HCT116 (cell line): ENCODE results near the gene BEND6. TPM values are rescaled to one million over a fixed set of nuclear protein-coding genes. Genes with fewer than 3 reads are reported as not detected.
"Not testable (repeated sequence)": the region's sequence is repeated elsewhere in the genome, so short reads cannot be mapped to it uniquely, and the experiment has no call there.

ENCODE experiments used
- ATAC-seq: fragments of 200-7000 bp; cut with Tn5 transposase; 2 replicates; pipeline ENCODE4 v1.9.1; 2020; ENCODE audit warnings: mild to moderate bottlenecking, moderate library complexity
- BruUV-seq: library from RNA; stranded (reverse); fragments of 400-500 nt; replicated peaks from 2 replicates; lab custom pipeline; 2021; lab: Mats Ljungman, UMichigan
- CTCF ChIA-PET: fragments of 300-600 bp; sonication (Branson Sonifier 250); formaldehyde crosslinking; loops from one replicate; lab custom pipeline; 2021; ENCODE audit warnings: antibody characterized with exemption; lab: Charles Lee
- POLR2A ChIA-PET: fragments of 300-600, 350-600 bp; sonication (Branson Sonifier 250); formaldehyde crosslinking; loops from one replicate; lab custom pipeline; 2021; ENCODE audit warnings: antibody characterized with exemption; lab: Charles Lee
- RAD21 ChIA-PET, 2 experiments: fragments of 300-600 bp; sonication (Branson Sonifier 250); formaldehyde crosslinking; loops; one replicate each; lab custom pipeline; 2023; ENCODE audit warnings: low total read pairs in 2 of 2; ENCODE audit not compliant: uncharacterized antibody in 2 of 2, unreplicated experiment in 2 of 2, low non-redundant PET in 1 of 2; lab: Charles Lee
- DNase-seq: peaks from one replicate; pipeline ENCODE4 v3.0.0-alpha.2; 2010; ENCODE audit warnings: low read depth, low spot score
- H2AFZ ChIP-seq: fragments of 200-600 bp; shearing (Covaris generic), sonication (generic); 2 replicates; pipeline ENCODE4 v1.6.1; 2017; ENCODE audit warnings: low read depth, mixed run types, mixed read lengths, antibody characterized with exemption, low read length; ENCODE audit not compliant: poor library complexity, severe bottlenecking
- H3K27ac ChIP-seq: 2 replicates; pipeline ENCODE4 v1.5.1; 2012; ENCODE audit warnings: low read depth, low read length
- H3K27me3 ChIP-seq: fragments of 200-600 bp; sonication (generic); 2 replicates; pipeline ENCODE4 v1.6.1; 2016; ENCODE audit warnings: mixed run types, low read length, mixed read lengths; ENCODE audit not compliant: insufficient read depth
- H3K36me3 ChIP-seq, 2 experiments: fragments of 200-500 bp in 1 of 2; fragments of 200-600 bp in 1 of 2; sonication (Bioruptor generic) in 1 of 2; sonication (generic) in 1 of 2; 2 replicates each; pipeline versions ENCODE4 v1.5.1 to v1.6.1; 2014 to 2016; ENCODE audit warnings: low read length in 2 of 2, inconsistent platforms in 1 of 2, mixed read lengths in 1 of 2, mixed run types in 1 of 2; ENCODE audit not compliant: insufficient read depth in 2 of 2, control insufficient read depth in 1 of 2
- H3K4me1 ChIP-seq, 2 experiments: fragments of 200-600 bp in 1 of 2; sonication (generic) in 1 of 2; 2 replicates each; pipeline versions ENCODE4 v1.5.1 to v1.6.1; 2012 to 2017; ENCODE audit warnings: low read length in 2 of 2, inconsistent platforms in 1 of 2, mild to moderate bottlenecking in 1 of 2, mixed read lengths in 1 of 2, mixed run types in 1 of 2, moderate library complexity in 1 of 2; ENCODE audit not compliant: insufficient read depth in 2 of 2, control insufficient read depth in 1 of 2
- H3K4me2 ChIP-seq: fragments of 200-600 bp; sonication (generic); 2 replicates; pipeline ENCODE4 v1.6.1; 2017; ENCODE audit warnings: mixed run types, low read length, mixed read lengths
- H3K4me3 ChIP-seq, 2 experiments: fragments of 200-600 bp in 1 of 2; sonication (generic) in 1 of 2; replicated peaks in 1 of 2; 2 replicates each; pipeline ENCODE4 v1.5.1; 2011 to 2016; ENCODE audit warnings: low read length in 2 of 2, control low read depth in 1 of 2, low read depth in 1 of 2, mild to moderate bottlenecking in 1 of 2, mixed read lengths in 1 of 2, mixed run types in 1 of 2
- H3K79me2 ChIP-seq: fragments of 200-600 bp; sonication (generic); 2 replicates; pipeline ENCODE4 v1.6.1; 2017; ENCODE audit warnings: mild to moderate bottlenecking, mixed run types, low read length, moderate library complexity, mixed read lengths; ENCODE audit not compliant: insufficient read depth
- H3K9ac ChIP-seq: fragments of 200-600 bp; sonication (generic); 2 replicates; pipeline ENCODE4 v1.6.1; 2016; ENCODE audit warnings: low read length, mixed read lengths
- H3K9me2 ChIP-seq: fragments of 200-600 bp; sonication (generic), shearing (Covaris generic); 2 replicates; pipeline ENCODE4 v1.6.1; 2017; ENCODE audit warnings: mixed run types, mild to moderate bottlenecking, moderate library complexity; ENCODE audit not compliant: insufficient read depth
- H3K9me3 ChIP-seq, 2 experiments: fragments of 200-500 bp in 1 of 2; fragments of 200-600 bp in 1 of 2; sonication (Bioruptor generic) in 1 of 2; sonication (generic) in 1 of 2; 2 replicates each; pipeline ENCODE4 v1.6.1; 2014 to 2017; ENCODE audit warnings: low read length in 2 of 2, mixed read lengths in 2 of 2, inconsistent platforms in 1 of 2, low read depth in 1 of 2, mild to moderate bottlenecking in 1 of 2, mixed run types in 1 of 2, moderate library complexity in 1 of 2; ENCODE audit not compliant: control insufficient read depth in 1 of 2, insufficient read depth in 1 of 2
- H4K20me1 ChIP-seq: fragments of 200-600 bp; sonication (generic), shearing (Covaris generic); 2 replicates; pipeline ENCODE4 v1.6.1; 2017; ENCODE audit warnings: mixed run types, mild to moderate bottlenecking, moderate library complexity; ENCODE audit not compliant: insufficient read depth
- CBX3 ChIP-seq: IDR thresholded peaks from 2 replicates; pipeline ENCODE4 v1.6.1; 2012; ENCODE audit warnings: low read depth
- ELF1 ChIP-seq: IDR thresholded peaks from 2 replicates; pipeline ENCODE4 v1.6.1; 2012; ENCODE audit warnings: low read depth, borderline replicate concordance
- POLR2A ChIP-seq: IDR thresholded peaks from 2 replicates; pipeline ENCODE4 v1.7.0; 2011; ENCODE audit warnings: borderline replicate concordance; ENCODE audit not compliant: insufficient read depth, insufficient read length; ENCODE audit errors: extremely low read depth
- SRF ChIP-seq: IDR thresholded peaks from 2 replicates; pipeline ENCODE4 v1.6.1; 2012; ENCODE audit warnings: low read depth
- ZFX ChIP-seq: fragments of 450-650 bp; IDR thresholded peaks from 2 replicates; pipeline ENCODE4 v1.6.1; 2017
- intact Hi-C: fragments of 100-400 bp; cut with micrococcal nuclease; formaldehyde crosslinking; loops from 2 replicates; pipeline ENCODE4 v1.10.0; 2022
- total RNA-seq: library from RNA; stranded (reverse); gene quantifications from one replicate; pipeline ENCODE4 v1.2.1, GENCODE V29; 2021; ENCODE audit not compliant: unreplicated experiment
- TF ChIP-seq, protein P1 (sequence below): IDR thresholded peaks from 2 replicates; pipeline ENCODE4 v1.6.1; 2012
- TF ChIP-seq, protein P2 (sequence below), 3 experiments: fragments of 200-600 bp in 1 of 3; sonication (generic) in 1 of 3; IDR thresholded peaks in 2 of 3; conservative IDR thresholded peaks in 1 of 3; 2 replicates each; pipeline ENCODE4 v1.5.1; 2012 to 2017; ENCODE audit warnings: low read depth in 2 of 3, low read length in 2 of 3, antibody characterized with exemption in 1 of 3, borderline replicate concordance in 1 of 3, control low read depth in 1 of 3, mild to moderate bottlenecking in 1 of 3, mixed read lengths in 1 of 3, mixed run types in 1 of 3, moderate library complexity in 1 of 3; ENCODE audit not compliant: insufficient read depth in 1 of 3

The BEND6 gene
- total RNA-seq, 1 experiment from 2014 or later = 4.0 TPM

GRCh38 chr6:57047859-57048258, 93.0 kb downstream of the BEND6 start:
- POLR2A ChIA-PET, ATAC-seq, H3K4me1 ChIP-seq, H3K27me3 ChIP-seq, H2AFZ ChIP-seq, CTCF ChIA-PET, H3K9ac ChIP-seq, DNase-seq, H3K4me3 ChIP-seq, intact Hi-C loops, H3K9me2 ChIP-seq, H4K20me1 ChIP-seq, RAD21 ChIA-PET, H3K9me3 ChIP-seq, H3K27ac ChIP-seq: not testable (repeated sequence)
- Histone ChIP-seq H3K36me3 (peaks cover 17 to 27% of the 10 kb centered on the region in 2 experiments), H3K79me2 (peaks cover 42% of the 10 kb centered on the region), H3K4me2 (peak overlapping the region; percentile 24; the same call in 1 of the 2 replicates)
- BruUV-seq = TSS peak; percentile 42

- Histone ChIP-seq H3K9ac (no peak overlapping the region), H3K9me3 (no peaks in the 10 kb centered on the region), H3K9me2 (no peaks in the 10 kb centered on the region), H3K4me1 (peaks cover 0 to 9% of the 10 kb centered on the region in 2 experiments; a peak in 2 of 4 replicates), H3K27ac (no peak overlapping the region), H3K4me2 (no peak overlapping the region; the same call in 1 of the 2 replicates), H3K27me3 (no peaks in the 10 kb centered on the region), H3K4me3 (no peak overlapping the region), H3K36me3 (peaks cover 23 to 32% of the 10 kb centered on the region in 2 experiments), H2AFZ (no peak overlapping the region), H3K79me2 (peaks cover 43% of the 10 kb centered on the region), H4K20me1 (no peaks in the 10 kb centered on the region)
- no TSS peak for BruUV-seq
- ATAC-seq = no peak
- ChIA-PET POLR2A (no interaction called here), CTCF (no interaction called here), RAD21 (no interaction called here)
- TF ChIP-seq ZFX (no peak), POLR2A (no peak), SRF (no peak), ELF1 (no peak), CBX3 (no peak)
- TF ChIP-seq, protein P1, sequence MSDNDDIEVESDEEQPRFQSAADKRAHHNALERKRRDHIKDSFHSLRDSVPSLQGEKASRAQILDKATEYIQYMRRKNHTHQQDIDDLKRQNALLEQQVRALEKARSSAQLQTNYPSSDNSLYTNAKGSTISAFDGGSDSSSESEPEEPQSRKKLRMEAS = no peak
- TF ChIP-seq, protein P2, sequence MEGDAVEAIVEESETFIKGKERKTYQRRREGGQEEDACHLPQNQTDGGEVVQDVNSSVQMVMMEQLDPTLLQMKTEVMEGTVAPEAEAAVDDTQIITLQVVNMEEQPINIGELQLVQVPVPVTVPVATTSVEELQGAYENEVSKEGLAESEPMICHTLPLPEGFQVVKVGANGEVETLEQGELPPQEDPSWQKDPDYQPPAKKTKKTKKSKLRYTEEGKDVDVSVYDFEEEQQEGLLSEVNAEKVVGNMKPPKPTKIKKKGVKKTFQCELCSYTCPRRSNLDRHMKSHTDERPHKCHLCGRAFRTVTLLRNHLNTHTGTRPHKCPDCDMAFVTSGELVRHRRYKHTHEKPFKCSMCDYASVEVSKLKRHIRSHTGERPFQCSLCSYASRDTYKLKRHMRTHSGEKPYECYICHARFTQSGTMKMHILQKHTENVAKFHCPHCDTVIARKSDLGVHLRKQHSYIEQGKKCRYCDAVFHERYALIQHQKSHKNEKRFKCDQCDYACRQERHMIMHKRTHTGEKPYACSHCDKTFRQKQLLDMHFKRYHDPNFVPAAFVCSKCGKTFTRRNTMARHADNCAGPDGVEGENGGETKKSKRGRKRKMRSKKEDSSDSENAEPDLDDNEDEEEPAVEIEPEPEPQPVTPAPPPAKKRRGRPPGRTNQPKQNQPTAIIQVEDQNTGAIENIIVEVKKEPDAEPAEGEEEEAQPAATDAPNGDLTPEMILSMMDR (IDR thresholded peaks at IDR 0.05 in 2 of 3, conservative IDR thresholded peaks at IDR 0.05 in 1 of 3; ENCODE audit: borderline replicate concordance in 1 of 3, insufficient read depth in 1 of 3, low read depth in 2 of 3, low read length in 2 of 3) = no peak
- no peak for DNase-seq
- intact Hi-C loops = no loop called here
Measured at GRCh38 chr6:57048577-57048976, 93.7 kb downstream of the BEND6 start.
